ENCODE data around the gene SYNRG. TPM values are rescaled to one million over a fixed set of nuclear protein-coding genes. Genes with fewer than 3 reads are reported as not detected.

The SYNRG gene
- polyA plus RNA-seq, 1 of the 3 experiments (the other 2 are of a cell fraction), result 8.9 TPM

DNA sequence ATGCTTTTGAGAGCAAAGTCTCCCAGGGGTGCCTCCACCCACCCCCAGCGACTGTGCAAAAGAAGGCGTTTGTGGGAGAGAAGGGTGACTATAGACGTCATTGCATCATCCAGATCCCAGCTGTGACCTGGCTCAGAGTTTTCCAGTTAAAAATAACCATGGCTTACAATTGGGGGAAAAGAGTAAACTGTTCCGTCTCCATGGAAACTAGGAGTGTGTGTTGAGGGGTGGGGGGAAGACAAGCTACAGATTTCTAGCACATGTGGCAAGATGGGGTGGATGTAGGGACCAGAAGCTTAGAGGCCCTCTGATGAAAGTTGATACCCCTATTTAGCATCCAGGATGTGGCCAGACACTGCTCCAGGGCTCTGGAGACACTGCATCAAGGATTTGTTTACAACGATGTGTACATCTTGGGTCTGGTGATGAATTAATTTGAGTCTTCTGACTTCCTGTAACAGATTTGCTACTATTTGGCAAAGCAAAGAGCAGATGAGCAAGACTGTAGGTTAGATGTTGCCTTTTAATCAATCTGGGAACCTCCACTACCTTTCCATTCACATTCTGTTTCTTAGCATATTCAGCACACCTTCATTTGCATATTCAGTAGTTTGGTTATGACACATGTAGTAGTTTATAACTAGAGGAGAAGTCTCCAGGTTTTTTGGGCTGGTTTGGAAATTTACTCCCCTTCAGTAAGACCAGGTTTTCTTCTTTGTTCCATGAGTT lies 125.7 kb downstream of the SYNRG start:
- 79% methylated on average over 5 of the region's 5 CpGs for WGBS (ENCODE audit: low lambda C conversion rate)
- Histone ChIP-seq H3K4me1 (ENCODE audit: control insufficient read depth in 1 of 2, insufficient read depth in 2 of 2, low read depth in 1 of 2, low read length in 1 of 2) (peaks cover 5 to 9% of the 10 kb centered on the region in 2 experiments; a peak in 2 of 4 replicates), H3K9me2 (no peaks in the 10 kb centered on the region), H3K9me3 (no peaks in the 10 kb centered on the region), H3K27ac (ENCODE audit: low read depth in 2 of 2, low read length in 1 of 2) (peak overlapping the region in 1 of 2 experiments; percentile 13; a peak in 1 of 4 replicates), H3K36me3 (replicated peaks in 1 of 2; ENCODE audit: control insufficient read depth in 1 of 2, insufficient read depth in 2 of 2, low read length in 1 of 2) (peaks cover 13 to 19% of the 10 kb centered on the region in 2 experiments), H3F3A (replicated peaks; ENCODE audit: insufficient read depth) (peaks cover 17% of the 10 kb centered on the region), H2AFZ (ENCODE audit: low read depth) (no peak overlapping the region), H3K4me2 (no peak overlapping the region), H3K4me3 (ENCODE audit: low read depth in 2 of 2, low read length in 1 of 2) (no peak overlapping the region), H4K20me1 (ENCODE audit: insufficient read depth) (no peaks in the 10 kb centered on the region), H3K27me3 (ENCODE audit: insufficient read depth) (no peaks in the 10 kb centered on the region), H3K79me2 (ENCODE audit: insufficient read depth) (no peaks in the 10 kb centered on the region), H3K9ac (no peak overlapping the region)
- POLR2A ChIA-PET, result no interaction called here
- CTCF ChIA-PET, result interaction anchor here (1.0 to 1.3 kb wide), 3 partner anchors 33 to 333 kb away, joined by 3 read pairs; no protein-coding TSS in a partner anchor
- peak; percentile 42 for DNase-seq
- no peak for TF ChIP-seq USF1 (IDR thresholded peaks at IDR 0.05; ENCODE audit: borderline replicate concordance, low read depth)
- TF ChIP-seq GABPA (IDR thresholded peaks at IDR 0.05; ENCODE audit: low read depth), result no peak
- TF ChIP-seq RAD21 (IDR thresholded peaks at IDR 0.05; ENCODE audit: low read length), result no peak
- TF ChIP-seq TEAD4 (IDR thresholded peaks at IDR 0.05; ENCODE audit: borderline replicate concordance, insufficient read depth), result no peak
- TF ChIP-seq GATA2 (CRISPR knock-in tag; IDR thresholded peaks at IDR 0.05), result no peak
- TF ChIP-seq, protein P1, sequence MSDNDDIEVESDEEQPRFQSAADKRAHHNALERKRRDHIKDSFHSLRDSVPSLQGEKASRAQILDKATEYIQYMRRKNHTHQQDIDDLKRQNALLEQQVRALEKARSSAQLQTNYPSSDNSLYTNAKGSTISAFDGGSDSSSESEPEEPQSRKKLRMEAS (IDR thresholded peaks at IDR 0.05; ENCODE audit: low read depth), result no peak

- H3K4me3 ChIP-seq (ENCODE audit: low read depth in 2 of 2, low read length in 1 of 2), result no peak overlapping the region; a peak in 1 of 4 replicates
- no peak overlapping the region for H3K27ac ChIP-seq (ENCODE audit: low read depth in 2 of 2, low read length in 1 of 2)
- H4K20me1 ChIP-seq (ENCODE audit: insufficient read depth), result no peaks in the 10 kb centered on the region
- 97% methylated on average over 9 of the region's 9 CpGs for WGBS (ENCODE audit: low lambda C conversion rate)
- peaks cover 6% of the 10 kb centered on the region for H3F3A ChIP-seq (replicated peaks; ENCODE audit: insufficient read depth)
- DNase-seq, result no peak
- POLR2A ChIA-PET, result interaction anchor here (0.6 kb wide), 1 partner anchor 118 kb away, joined by 4 read pairs; no protein-coding TSS in a partner anchor
- peaks cover 8 to 10% of the 10 kb centered on the region in 2 experiments; a peak in 3 of 4 replicates for H3K4me1 ChIP-seq (ENCODE audit: control insufficient read depth in 1 of 2, insufficient read depth in 2 of 2, low read depth in 1 of 2, low read length in 1 of 2)
- no peak overlapping the region for H2AFZ ChIP-seq (ENCODE audit: low read depth)
- no peak overlapping the region for H3K9ac ChIP-seq
- no peak overlapping the region for H3K4me2 ChIP-seq
- no peaks in the 10 kb centered on the region for H3K9me2 ChIP-seq
- no peaks in the 10 kb centered on the region for H3K27me3 ChIP-seq (ENCODE audit: insufficient read depth)
- no peaks in the 10 kb centered on the region for H3K79me2 ChIP-seq (ENCODE audit: insufficient read depth)
- H3K9me3 ChIP-seq, result no peaks in the 10 kb centered on the region
- CTCF ChIA-PET, result interaction anchor here (1.1 to 1.3 kb wide), 2 partner anchors 47 to 58 kb away, joined by 3 read pairs; no protein-coding TSS in a partner anchor
- H3K36me3 ChIP-seq (replicated peaks in 1 of 2; ENCODE audit: control insufficient read depth in 1 of 2, insufficient read depth in 2 of 2, low read length in 1 of 2), result peaks cover 26 to 38% of the 10 kb centered on the region in 2 experiments
- TF ChIP-seq TAF1 (IDR thresholded peaks at IDR 0.05; ENCODE audit: borderline replicate concordance, low read depth, low read length), result no peak
- no peak for TF ChIP-seq GATA2 (CRISPR knock-in tag; IDR thresholded peaks at IDR 0.05)
- TF ChIP-seq SMC3 (IDR thresholded peaks at IDR 0.05; ENCODE audit: low read depth, low read length), result no peak
- TF ChIP-seq, protein P2, sequence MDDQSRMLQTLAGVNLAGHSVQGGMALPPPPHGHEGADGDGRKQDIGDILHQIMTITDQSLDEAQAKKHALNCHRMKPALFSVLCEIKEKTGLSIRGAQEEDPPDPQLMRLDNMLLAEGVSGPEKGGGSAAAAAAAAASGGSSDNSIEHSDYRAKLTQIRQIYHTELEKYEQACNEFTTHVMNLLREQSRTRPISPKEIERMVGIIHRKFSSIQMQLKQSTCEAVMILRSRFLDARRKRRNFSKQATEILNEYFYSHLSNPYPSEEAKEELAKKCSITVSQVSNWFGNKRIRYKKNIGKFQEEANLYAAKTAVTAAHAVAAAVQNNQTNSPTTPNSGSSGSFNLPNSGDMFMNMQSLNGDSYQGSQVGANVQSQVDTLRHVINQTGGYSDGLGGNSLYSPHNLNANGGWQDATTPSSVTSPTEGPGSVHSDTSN (IDR thresholded peaks at IDR 0.05), result no peak
- no peak for TF ChIP-seq EP300 (IDR thresholded peaks at IDR 0.05; ENCODE audit: borderline replicate concordance in 1 of 2, low read depth in 1 of 2, low read length in 1 of 2)
- TF ChIP-seq, protein P3, sequence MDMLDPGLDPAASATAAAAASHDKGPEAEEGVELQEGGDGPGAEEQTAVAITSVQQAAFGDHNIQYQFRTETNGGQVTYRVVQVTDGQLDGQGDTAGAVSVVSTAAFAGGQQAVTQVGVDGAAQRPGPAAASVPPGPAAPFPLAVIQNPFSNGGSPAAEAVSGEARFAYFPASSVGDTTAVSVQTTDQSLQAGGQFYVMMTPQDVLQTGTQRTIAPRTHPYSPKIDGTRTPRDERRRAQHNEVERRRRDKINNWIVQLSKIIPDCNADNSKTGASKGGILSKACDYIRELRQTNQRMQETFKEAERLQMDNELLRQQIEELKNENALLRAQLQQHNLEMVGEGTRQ (IDR thresholded peaks at IDR 0.05; ENCODE audit: borderline replicate concordance, low read depth, low read length), result no peak
- TF ChIP-seq IRF3 (IDR thresholded peaks at IDR 0.05; ENCODE audit: low read depth, low read length), result no peak
- TF ChIP-seq RFX5 (IDR thresholded peaks at IDR 0.05; ENCODE audit: low read length), result no peak
- no peak for TF ChIP-seq TEAD4 (IDR thresholded peaks at IDR 0.05; ENCODE audit: borderline replicate concordance, insufficient read depth)
- no peak for TF ChIP-seq TCF12 (IDR thresholded peaks at IDR 0.05)
- TF ChIP-seq MXI1 (IDR thresholded peaks at IDR 0.05; ENCODE audit: low read depth, low read length), result no peak
- TF ChIP-seq RAD21 (IDR thresholded peaks at IDR 0.05; ENCODE audit: low read length), result no peak
- no peak for TF ChIP-seq CTCF (IDR thresholded peaks at IDR 0.05)
- TF ChIP-seq FOXM1 (IDR thresholded peaks at IDR 0.05; ENCODE audit: low read depth), result no peak
- TF ChIP-seq MEF2A (IDR thresholded peaks at IDR 0.05; ENCODE audit: borderline replicate concordance, low read depth), result no peak
- TF ChIP-seq POLR2AphosphoS5 (IDR thresholded peaks at IDR 0.05; ENCODE audit: low read depth, low read length), result no peak
- TF ChIP-seq NFIC (IDR thresholded peaks at IDR 0.05; ENCODE audit: borderline replicate concordance), result no peak
These were observed 128.1 kb downstream of the SYNRG start for GRCh38 chr17:37481001-37481665.

Measured in SK-N-SH (cell line).